NCI-H460 (cell line): ENCODE data around the gene GBGT1. TPM values are rescaled to one million over a fixed set of nuclear protein-coding genes. Genes with fewer than 3 reads are reported as not detected.

Experiments
- DNase-seq: peaks from one replicate; pipeline ENCODE4 v3.0.0-alpha.2; 2016; ENCODE audit warnings: low read depth; ENCODE audit errors: extremely low read depth
- total RNA-seq: library from RNA; depleted of rRNA; stranded (reverse); fragments of >200 nt; shearing (Covaris generic); gene quantifications from 2 replicates; pipeline ENCODE4 v1.2.3, GENCODE V29; 2014

GBGT1 gene
- total RNA-seq, 1 experiment from 2014 or later: 0.27 TPM

GRCh38 chr9:133166392-133166791, 2.7 kb upstream of the GBGT1 start:
- DNase-seq: no peak

GRCh38 chr9:133165452-133165730, 1.7 kb upstream of the GBGT1 start:
- no peak for DNase-seq

GRCh38 chr9:133164191-133164590, 477 bp upstream of the GBGT1 start:
- DNase-seq: no peak

GRCh38 chr9:133162861-133163503, 732 bp downstream of the GBGT1 start:
- DNase-seq: no peak

GRCh38 chr9:133161547-133161950, 2.2 kb downstream of the GBGT1 start:
- DNase-seq: no peak

- peak; percentile 59 for DNase-seq
These were observed 2.8 kb downstream of the GBGT1 start for GRCh38 chr9:133160742-133161546.

- DNase-seq: no peak
These were observed 5.0 kb downstream of the GBGT1 start for GRCh38 chr9:133158695-133159094.

GRCh38 chr9:133155156-133155555, 8.6 kb downstream of the GBGT1 start:
- DNase-seq: no peak

GRCh38 chr9:133154097-133154989, 9.4 kb downstream of the GBGT1 start:
- no peak for DNase-seq

GRCh38 chr9:133153227-133154096, 10.3 kb downstream of the GBGT1 start:
- no peak for DNase-seq

- DNase-seq: no peak
These were observed 11.9 kb downstream of the GBGT1 start for GRCh38 chr9:133151601-133152525.

GRCh38 chr9:133151041-133151440, 12.7 kb downstream of the GBGT1 start:
- no peak for DNase-seq

GRCh38 chr9:133149130-133150015, 14.3 kb downstream of the GBGT1 start:
- peak; percentile 89 for DNase-seq

- DNase-seq: no peak
These were observed 15.2 kb downstream of the GBGT1 start for GRCh38 chr9:133148199-133149129.

- DNase-seq: peak; percentile 47
These were observed 16.1 kb downstream of the GBGT1 start for GRCh38 chr9:133147412-133148198.

GRCh38 chr9:133146746-133147411, 16.8 kb downstream of the GBGT1 start:
- DNase-seq: no peak
